Thoracic aorta (tissue), 2 donors: ENCODE data around the gene GLMP. TPM values are rescaled to one million over a fixed set of nuclear protein-coding genes. Genes with fewer than 3 reads are reported as not detected.

Source experiments
- ATAC-seq: fragments of 150-250 bp; one replicate; pipeline ENCODE4 v1.8.0; 2017; ENCODE audit warnings: low read depth; ENCODE audit not compliant: insufficient number of reproducible peaks, low FRiP score
- DNase-seq: peaks from one replicate; pipeline ENCODE4 v3.0.0-alpha.2; 2020; ENCODE audit warnings: low spot score
- H3K27ac ChIP-seq, 2 donors: fragments of 200-600 bp; sonication (generic); 1 replicate in 1 of 2; 2 replicates in 1 of 2; pipeline ENCODE4 v1.5.1; 2016; ENCODE audit warnings: mild to moderate bottlenecking in 2 of 2, moderate library complexity in 2 of 2
- H3K27me3 ChIP-seq: fragments of 200-600 bp; sonication (generic); replicated peaks from 2 replicates; pipeline ENCODE4 v1.6.0; 2016; ENCODE audit warnings: mild to moderate bottlenecking; ENCODE audit not compliant: insufficient read depth
- H3K36me3 ChIP-seq: fragments of 200-600 bp; sonication (generic); one replicate; pipeline ENCODE4 v1.5.1; 2016
- H3K4me1 ChIP-seq, 2 donors: fragments of 200-600 bp; sonication (generic); 1 replicate in 1 of 2; 2 replicates in 1 of 2; pipeline versions ENCODE4 v1.5.1 to v1.6.0; 2016; ENCODE audit warnings: low read depth in 2 of 2, mild to moderate bottlenecking in 1 of 2; ENCODE audit not compliant: control insufficient read depth in 1 of 2
- H3K4me3 ChIP-seq: fragments of 200-600 bp; sonication (generic); 2 replicates; pipeline ENCODE4 v1.5.1; 2016; ENCODE audit warnings: mild to moderate bottlenecking
- H3K9me3 ChIP-seq: fragments of 200-600 bp; sonication (generic); 2 replicates; pipeline ENCODE4 v1.5.1; 2016
- CTCF ChIP-seq: fragments of 200-600 bp; sonication (generic); IDR thresholded peaks from one replicate; pipeline ENCODE4 v1.5.1; 2019; ENCODE audit warnings: antibody characterized with exemption
- total RNA-seq, 2 donors: library from RNA; depleted of rRNA; stranded (reverse); fragments of >200 nt; gene quantifications; one replicate each; pipeline versions ENCODE4 v1.1.0 to v1.2.3, GENCODE V29; 2016

GLMP gene
- total RNA-seq, 2 donors from 2014 or later: 27.7 to 60.1 TPM

- no peak overlapping the region for H3K4me3 ChIP-seq
- no peaks in the 10 kb centered on the region for H3K4me1 ChIP-seq
- peaks cover 66% of the 10 kb centered on the region for H3K36me3 ChIP-seq
- DNase-seq (no peak), ATAC-seq (no peak)
- H3K27ac ChIP-seq: no peak overlapping the region
- TF ChIP-seq CTCF: no peak
- H3K27me3 ChIP-seq: no peaks in the 10 kb centered on the region
- no peaks in the 10 kb centered on the region for H3K9me3 ChIP-seq
Observed at GRCh38 chr1:156253634-156254033, 41.8 kb downstream of the GLMP start.

- H3K27me3 ChIP-seq: no peaks in the 10 kb centered on the region
- peaks cover 0 to 16% of the 10 kb centered on the region in 2 donors for H3K4me1 ChIP-seq
- no peak for DNase-seq
- no peak overlapping the region for H3K4me3 ChIP-seq
- H3K36me3 ChIP-seq: peaks cover 50% of the 10 kb centered on the region
- no peak for ATAC-seq
- no peaks in the 10 kb centered on the region for H3K9me3 ChIP-seq
- H3K27ac ChIP-seq: no peak overlapping the region
- TF ChIP-seq CTCF: no peak
Observed at GRCh38 chr1:156251527-156251926, 44.0 kb downstream of the GLMP start.

DNA sequence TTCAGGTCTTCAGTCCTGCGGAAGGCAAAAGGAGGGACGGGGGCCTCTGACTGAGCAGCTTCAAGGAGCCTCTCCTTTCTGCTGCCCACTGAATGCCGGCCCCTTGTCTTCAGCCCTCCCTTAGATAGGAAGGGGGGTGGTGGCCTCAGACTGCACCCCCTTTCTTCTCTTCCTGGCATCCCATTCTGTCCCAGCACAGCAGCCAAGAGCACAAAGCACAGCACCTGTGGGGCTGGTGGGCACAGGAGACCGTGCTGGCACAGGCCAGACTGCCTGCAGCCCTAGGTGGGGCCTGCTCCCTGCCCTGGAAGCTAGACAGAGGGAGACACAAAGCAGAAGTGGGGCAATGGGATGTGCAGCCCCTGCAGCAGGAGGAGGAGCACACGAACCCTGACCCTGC is 45.9 kb downstream of the GLMP start:
- TF ChIP-seq CTCF: no peak
- no peak overlapping the region for H3K4me3 ChIP-seq
- peaks cover 0 to 28% of the 10 kb centered on the region in 2 donors for H3K4me1 ChIP-seq
- peaks cover 49% of the 10 kb centered on the region for H3K36me3 ChIP-seq
- no peak for DNase-seq
- H3K27ac ChIP-seq: no peak overlapping the region
- H3K9me3 ChIP-seq: no peaks in the 10 kb centered on the region
- no peaks in the 10 kb centered on the region for H3K27me3 ChIP-seq
- ATAC-seq: no peak

GRCh38 chr1:156248323-156248683 is 47.2 kb downstream of the GLMP start:
- ATAC-seq (no peak), DNase-seq (no peak)
- TF ChIP-seq CTCF: no peak
- Histone ChIP-seq H3K9me3 (no peaks in the 10 kb centered on the region), H3K4me1 (peaks cover 0 to 28% of the 10 kb centered on the region in 2 donors), H3K27me3 (no peaks in the 10 kb centered on the region), H3K27ac (no peak overlapping the region), H3K36me3 (peaks cover 37% of the 10 kb centered on the region), H3K4me3 (no peak overlapping the region)

DNA sequence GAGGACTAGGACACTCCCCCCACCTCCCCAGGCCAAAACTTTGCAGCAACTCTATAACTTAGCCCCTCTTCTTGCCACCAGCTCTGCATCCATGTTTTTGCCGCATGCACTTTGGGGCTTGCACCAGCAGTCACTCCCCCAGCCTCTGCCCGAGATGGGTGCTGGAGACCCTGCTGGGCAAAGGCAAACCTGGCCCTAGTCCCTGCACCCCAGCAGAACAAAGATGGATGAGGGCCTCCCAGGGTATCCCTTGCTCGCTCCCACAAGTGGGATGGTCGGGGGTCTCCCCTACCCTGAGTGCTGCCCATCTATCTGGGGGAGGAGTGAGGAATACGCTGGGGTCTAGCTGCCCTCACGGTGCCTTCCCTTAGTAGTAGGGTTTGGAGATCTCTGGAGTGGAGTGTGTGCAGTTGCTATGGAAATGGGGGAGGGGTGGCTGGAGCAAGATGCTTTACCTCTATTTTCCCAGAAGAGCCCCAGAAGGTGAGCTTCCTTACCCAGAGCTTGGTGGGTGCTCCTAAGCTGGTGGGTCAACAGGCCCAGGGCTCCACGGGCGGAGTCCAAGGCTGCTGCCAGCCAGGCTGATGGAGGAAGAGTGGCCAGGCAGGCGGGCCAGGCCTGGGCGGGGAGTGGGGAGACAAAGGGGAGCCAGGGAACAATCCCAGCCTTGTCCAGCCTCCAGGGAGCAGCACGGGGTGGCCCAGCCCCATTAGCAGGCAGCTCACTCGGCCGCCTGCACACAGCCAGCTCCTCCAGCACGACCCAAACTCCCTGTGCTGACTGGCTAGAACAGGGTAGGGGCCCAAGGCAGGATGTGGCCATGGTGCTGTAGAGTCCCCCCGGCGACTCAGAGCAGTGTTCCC is 47.8 kb downstream of the GLMP start, which contains the start of gene PAQR6:
Gene PAQR6 (minus strand): TSS at position 597 of the 863 bp plus-strand sequence. CDS start 1,325 bp downstream, outside the sequence.
- H3K36me3 ChIP-seq: peaks cover 31% of the 10 kb centered on the region
- H3K27ac ChIP-seq: no peak within 1 kb of the TSS
- no peak within 1 kb of the TSS for H3K4me3 ChIP-seq

More for the DNA sequence above, 47.8 kb downstream of the GLMP start, which contains the start of gene PAQR6:
- DNase-seq (no peak), ATAC-seq (no peak)
- H3K27me3 ChIP-seq: no peaks in the 10 kb centered on the region
- H3K4me1 ChIP-seq: peaks cover 0 to 28% of the 10 kb centered on the region in 2 donors
- H3K9me3 ChIP-seq: no peaks in the 10 kb centered on the region
- TF ChIP-seq CTCF: no peak
